Measurements from ENCODE around the gene C11orf68. TPM values are rescaled to one million over a fixed set of nuclear protein-coding genes. Genes with fewer than 3 reads are reported as not detected.

Gene C11orf68
- total and polyA plus RNA-seq, 9 of the 15 experiments (the other 6 are each of a cell fraction or from before 2014, with no cell fraction given), result 3.6 to 35.9 (median 12.8) TPM

DNA sequence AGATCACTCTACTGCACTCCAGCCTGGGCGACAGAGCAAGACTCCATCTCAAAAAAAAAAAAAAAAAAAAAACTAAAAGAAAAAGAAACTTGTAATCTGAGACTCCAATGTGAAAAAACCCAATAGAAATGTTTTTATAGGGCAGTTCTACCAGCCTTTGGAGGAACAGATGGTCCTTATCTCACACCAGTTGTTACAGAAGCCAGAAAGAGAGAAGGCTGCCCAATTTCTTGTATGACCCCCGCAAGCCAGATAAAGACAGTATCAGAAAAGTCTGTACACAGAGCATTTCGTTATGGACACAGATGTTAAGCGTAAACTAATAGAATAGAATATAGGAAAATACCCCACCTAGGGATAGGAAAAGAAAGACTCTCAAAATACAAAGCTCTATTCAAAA lies 15.2 kb upstream of the C11orf68 start (continued):
- no peak for TF ChIP-seq KAT2B (IDR thresholded peaks at IDR 0.05; ENCODE audit: low read depth, low read length)
- TF ChIP-seq ZNF511 (CRISPR knock-in tag; IDR thresholded peaks at IDR 0.05), result no peak
- 0 out of 2 replicates have a peak, but pooled peaks have one; percentile 9 for TF ChIP-seq CREM (IDR thresholded peaks at IDR 0.05; ENCODE audit: low read depth)
- no peak for TF ChIP-seq THRA (IDR thresholded peaks at IDR 0.05)
- TF ChIP-seq ZKSCAN8 (CRISPR knock-in tag; IDR thresholded peaks at IDR 0.05), result no peak; the same call in 1 of the 2 replicates
- peak; percentile 54; the same call in 1 of the 2 replicates for TF ChIP-seq SOX6 (IDR thresholded peaks at IDR 0.05)
- TF ChIP-seq ZNF311 (CRISPR knock-in tag; IDR thresholded peaks at IDR 0.05), result no peak
- TF ChIP-seq CHD4 (IDR thresholded peaks at IDR 0.05; ENCODE audit: insufficient read depth, insufficient replicate concordance, low read depth, low read length, poor library complexity, severe bottlenecking), result no peak
- TF ChIP-seq FOXA3 (CRISPR knock-in tag; conservative IDR thresholded peaks at IDR 0.05 in 1 of 2, IDR thresholded peaks at IDR 0.05 in 1 of 2), result peak in 1 of 2 experiments; percentile 37; a peak in 2 of 4 replicates
- TF ChIP-seq, protein P1, sequence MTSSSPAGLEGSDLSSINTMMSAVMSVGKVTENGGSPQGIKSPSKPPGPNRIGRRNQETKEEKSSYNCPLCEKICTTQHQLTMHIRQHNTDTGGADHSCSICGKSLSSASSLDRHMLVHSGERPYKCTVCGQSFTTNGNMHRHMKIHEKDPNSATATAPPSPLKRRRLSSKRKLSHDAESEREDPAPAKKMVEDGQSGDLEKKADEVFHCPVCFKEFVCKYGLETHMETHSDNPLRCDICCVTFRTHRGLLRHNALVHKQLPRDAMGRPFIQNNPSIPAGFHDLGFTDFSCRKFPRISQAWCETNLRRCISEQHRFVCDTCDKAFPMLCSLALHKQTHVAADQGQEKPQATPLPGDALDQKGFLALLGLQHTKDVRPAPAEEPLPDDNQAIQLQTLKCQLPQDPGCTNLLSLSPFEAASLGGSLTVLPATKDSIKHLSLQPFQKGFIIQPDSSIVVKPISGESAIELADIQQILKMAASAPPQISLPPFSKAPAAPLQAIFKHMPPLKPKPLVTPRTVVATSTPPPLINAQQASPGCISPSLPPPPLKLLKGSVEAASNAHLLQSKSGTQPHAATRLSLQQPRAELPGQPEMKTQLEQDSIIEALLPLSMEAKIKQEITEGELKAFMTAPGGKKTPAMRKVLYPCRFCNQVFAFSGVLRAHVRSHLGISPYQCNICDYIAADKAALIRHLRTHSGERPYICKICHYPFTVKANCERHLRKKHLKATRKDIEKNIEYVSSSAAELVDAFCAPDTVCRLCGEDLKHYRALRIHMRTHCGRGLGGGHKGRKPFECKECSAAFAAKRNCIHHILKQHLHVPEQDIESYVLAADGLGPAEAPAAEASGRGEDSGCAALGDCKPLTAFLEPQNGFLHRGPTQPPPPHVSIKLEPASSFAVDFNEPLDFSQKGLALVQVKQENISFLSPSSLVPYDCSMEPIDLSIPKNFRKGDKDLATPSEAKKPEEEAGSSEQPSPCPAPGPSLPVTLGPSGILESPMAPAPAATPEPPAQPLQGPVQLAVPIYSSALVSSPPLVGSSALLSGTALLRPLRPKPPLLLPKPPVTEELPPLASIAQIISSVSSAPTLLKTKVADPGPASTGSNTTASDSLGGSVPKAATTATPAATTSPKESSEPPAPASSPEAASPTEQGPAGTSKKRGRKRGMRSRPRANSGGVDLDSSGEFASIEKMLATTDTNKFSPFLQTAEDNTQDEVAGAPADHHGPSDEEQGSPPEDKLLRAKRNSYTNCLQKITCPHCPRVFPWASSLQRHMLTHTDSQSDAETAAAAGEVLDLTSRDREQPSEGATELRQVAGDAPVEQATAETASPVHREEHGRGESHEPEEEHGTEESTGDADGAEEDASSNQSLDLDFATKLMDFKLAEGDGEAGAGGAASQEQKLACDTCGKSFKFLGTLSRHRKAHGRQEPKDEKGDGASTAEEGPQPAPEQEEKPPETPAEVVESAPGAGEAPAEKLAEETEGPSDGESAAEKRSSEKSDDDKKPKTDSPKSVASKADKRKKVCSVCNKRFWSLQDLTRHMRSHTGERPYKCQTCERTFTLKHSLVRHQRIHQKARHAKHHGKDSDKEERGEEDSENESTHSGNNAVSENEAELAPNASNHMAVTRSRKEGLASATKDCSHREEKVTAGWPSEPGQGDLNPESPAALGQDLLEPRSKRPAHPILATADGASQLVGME (CRISPR knock-in tag; IDR thresholded peaks at IDR 0.05), result no peak
- no peak for TF ChIP-seq ZNF318 (IDR thresholded peaks at IDR 0.05; ENCODE audit: borderline replicate concordance in 1 of 2, low read depth in 1 of 2)
